COLO829 (cell line): ENCODE results near the gene SUDS3.
"Not testable (repeated sequence)": the region's sequence is repeated elsewhere in the genome, so short reads cannot be mapped to it uniquely, and the experiment has no call there.

Source experiments
- DNase-seq: peaks from one replicate; pipeline ENCODE4 v3.0.0; 2012; ENCODE audit warnings: low spot score

Gene SUDS3

GRCh38 chr12:118397708-118398440 is 21.5 kb downstream of the SUDS3 start:
- no peak for DNase-seq

GRCh38 chr12:118398524-118398923 is 22.2 kb downstream of the SUDS3 start:
- DNase-seq: no peak

GRCh38 chr12:118398940-118399339 is 22.6 kb downstream of the SUDS3 start:
- DNase-seq: no peak

GRCh38 chr12:118402251-118402650 is 25.9 kb downstream of the SUDS3 start:
- peak; percentile 13 for DNase-seq

GRCh38 chr12:118404876-118405521 is 28.6 kb downstream of the SUDS3 start:
- DNase-seq: peak; percentile 53

- DNase-seq: not testable (repeated sequence)
Observed at GRCh38 chr12:118408241-118408640, 31.9 kb downstream of the SUDS3 start.

GRCh38 chr12:118409834-118410233 is 33.5 kb downstream of the SUDS3 start:
- DNase-seq: no peak

GRCh38 chr12:118417942-118418341 is 41.6 kb downstream of the SUDS3 start:
- DNase-seq: no peak

- no peak for DNase-seq
Observed at GRCh38 chr12:118418385-118419057, 42.2 kb downstream of the SUDS3 start.

GRCh38 chr12:118420673-118421072 is 44.3 kb downstream of the SUDS3 start:
- DNase-seq: no peak

GRCh38 chr12:118424884-118425283 is 48.5 kb downstream of the SUDS3 start:
- no peak for DNase-seq

GRCh38 chr12:118425364-118425763 is 49.0 kb downstream of the SUDS3 start:
- no peak for DNase-seq

- DNase-seq: no peak
Observed at GRCh38 chr12:118427819-118428218, 51.5 kb downstream of the SUDS3 start.

GRCh38 chr12:118428643-118429042 is 52.3 kb downstream of the SUDS3 start:
- DNase-seq: no peak

GRCh38 chr12:118429688-118430383 is 53.5 kb downstream of the SUDS3 start:
- DNase-seq: no peak

GRCh38 chr12:118430516-118430915 is 54.2 kb downstream of the SUDS3 start:
- peak; percentile 35 for DNase-seq

GRCh38 chr12:118432812-118433545 is 56.6 kb downstream of the SUDS3 start:
- DNase-seq: no peak

GRCh38 chr12:118436002-118436730 is 59.8 kb downstream of the SUDS3 start:
- DNase-seq: no peak

- no peak for DNase-seq
Observed at GRCh38 chr12:118436986-118437385, 60.6 kb downstream of the SUDS3 start.

- DNase-seq: no peak
Observed at GRCh38 chr12:118439068-118439467, 62.7 kb downstream of the SUDS3 start.

- DNase-seq: no peak
Observed at GRCh38 chr12:118446247-118446646, 69.9 kb downstream of the SUDS3 start.
